Activated T-helper 17 cell treated with anti-CD3 and anti-CD28 coated beads, Interleukin-2, amount 50 U/mL, for 72 hours (primary cell): ENCODE results near the gene ITIH1. TPM values are rescaled to one million over a fixed set of nuclear protein-coding genes. Genes with fewer than 3 reads are reported as not detected.

Source experiments
- total RNA-seq, 2 donors: library from RNA; stranded (reverse); gene quantifications; one replicate each; pipeline ENCODE4 v1.2.3, GENCODE V29; 2022

The ITIH1 gene
- total RNA-seq, 2 donors from 2014 or later = not detected

Other genes starting within 250 kb of the ITIH1 start
- gene NT5DC2, start 243.7 kb upstream of the ITIH1 start, total RNA-seq = 10 to 100 TPM; 23.3 to 54.7 TPM
- gene UQCC5, start 241.0 kb upstream of the ITIH1 start, total RNA-seq = 10 to 100 TPM in 1 of 2 donors, 1 to 10 TPM in 1; 7.9 to 12.0 TPM
- 10 to 100 TPM; 88.4 to 88.6 TPM for gene PBRM1, start 91.7 kb upstream of the ITIH1 start, total RNA-seq
- 100 to 1,000 TPM; 165 to 189 TPM for gene GNL3, start 91.6 kb upstream of the ITIH1 start, total RNA-seq
- gene GLT8D1, start 71.8 kb upstream of the ITIH1 start, total RNA-seq = 10 to 100 TPM; 34.6 to 37.3 TPM
- 100 to 1,000 TPM in 1 of 2 donors, 10 to 100 TPM in 1; 66.2 to 106 TPM for gene SPCS1, start 71.5 kb upstream of the ITIH1 start, total RNA-seq
- gene NEK4, start 6.7 kb upstream of the ITIH1 start, total RNA-seq = 10 to 100 TPM in 1 of 2 donors, 1 to 10 TPM in 1; 3.1 to 17.7 TPM
- gene ITIH3, start 17.2 kb downstream of the ITIH1 start, total RNA-seq = not detected
- 10 to 100 TPM in 1 of 2 donors, 1 to 10 TPM in 1; 5.5 to 12.8 TPM for gene ITIH4, start 53.1 kb downstream of the ITIH1 start, total RNA-seq
- 1 to 10 TPM in 1 of 2 donors, not detected in 1; 2.8 TPM for gene MUSTN1, start 57.4 kb downstream of the ITIH1 start, total RNA-seq
- gene STIMATE, start 119.9 kb downstream of the ITIH1 start, total RNA-seq = 10 to 100 TPM; 13.6 to 39.0 TPM